AML-193 (cell line): ENCODE results near the gene TPD52L1.

Experiments
- DNase-seq, 2 experiments: peaks; one replicate each; lab custom pipeline; 2025; lab: John Stamatoyannopoulos, UW

Gene TPD52L1

GRCh38 chr6:125304970-125305660, 151.5 kb downstream of the TPD52L1 start:
- peak; percentile 26 to 34 for DNase-seq

DNA sequence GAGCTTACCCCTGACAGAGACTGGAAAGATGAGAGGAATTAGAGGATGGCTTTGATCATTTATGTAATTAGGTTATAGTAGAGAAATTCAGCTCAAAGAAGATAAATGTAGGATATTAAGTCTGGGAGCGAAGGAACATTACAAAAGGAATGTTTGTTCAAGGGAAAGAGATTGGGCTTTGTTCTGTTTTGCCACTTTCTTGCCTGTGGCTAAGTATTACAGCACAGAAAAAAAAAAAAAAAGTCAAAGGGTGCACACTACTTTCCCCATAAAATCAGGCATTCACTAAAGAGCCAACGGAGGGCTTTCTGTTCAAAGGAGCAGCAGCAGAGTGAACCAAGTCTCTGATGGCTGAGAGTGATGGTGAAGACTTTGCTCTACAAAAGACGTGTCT, 153.2 kb downstream of the TPD52L1 start:
- DNase-seq = no peak

GRCh38 chr6:125307150-125307838, 153.7 kb downstream of the TPD52L1 start:
- no peak for DNase-seq

GRCh38 chr6:125307964-125308615, 154.5 kb downstream of the TPD52L1 start:
- DNase-seq = no peak

DNA sequence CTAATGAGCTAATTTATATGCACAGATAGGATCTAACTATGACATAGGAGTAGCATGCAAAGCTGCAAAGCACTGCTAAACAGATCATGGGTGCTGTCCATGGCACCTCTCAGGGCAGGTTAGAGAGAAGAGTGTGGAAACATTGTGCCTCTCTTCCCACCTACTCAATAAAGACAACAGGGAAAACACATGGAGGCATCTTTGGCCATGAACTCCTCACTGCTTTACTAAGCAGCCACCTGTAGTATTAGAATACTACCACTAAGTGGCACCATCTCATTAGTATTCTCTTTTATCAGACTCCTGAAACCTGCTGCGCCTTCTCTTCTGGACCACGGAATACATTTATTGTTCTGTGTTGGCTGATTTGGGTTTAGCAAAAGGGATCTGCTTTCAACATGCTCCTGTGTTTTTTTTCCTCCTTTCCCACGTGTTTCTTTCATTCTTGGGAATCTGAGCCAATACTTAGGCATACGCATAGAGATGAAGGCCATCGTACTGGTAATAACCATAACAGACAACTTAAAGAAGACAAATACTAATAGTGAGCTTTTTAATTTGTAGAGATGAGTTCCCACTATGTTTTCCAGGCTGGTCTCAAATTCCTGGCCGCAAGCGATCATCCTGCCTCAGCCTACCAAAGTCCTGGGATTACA, 157.5 kb downstream of the TPD52L1 start:
- peak; percentile 58 to 73 for DNase-seq

DNA sequence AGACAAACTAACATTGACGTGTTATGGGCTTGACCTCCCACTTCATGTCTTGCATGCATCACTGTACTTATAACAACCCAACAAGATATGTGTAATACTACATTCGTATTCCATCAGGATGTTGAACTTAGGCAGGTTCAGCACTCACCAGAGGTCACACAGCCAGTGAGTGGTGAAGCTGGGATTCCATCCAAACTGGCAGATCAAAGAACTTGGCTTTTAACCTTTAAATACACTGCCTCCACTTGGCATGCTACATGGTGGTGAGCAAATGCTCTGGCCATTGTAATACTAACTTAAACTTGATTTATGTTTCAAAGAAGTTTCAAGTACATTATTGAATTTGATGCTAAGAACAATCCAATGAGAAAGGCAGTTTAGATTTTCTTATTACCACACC, 158.9 kb downstream of the TPD52L1 start:
- DNase-seq = no peak

- no peak for DNase-seq
Measured at GRCh38 chr6:125312950-125313349, 159.4 kb downstream of the TPD52L1 start.
